Fibroblast of peridontal ligament (primary cell): ENCODE measurements around the gene HDAC4.

ENCODE experiments used
- DNase-seq: peaks from one replicate; pipeline ENCODE4 v3.0.0-alpha.2; 2010; ENCODE audit errors: extremely low read depth

Gene HDAC4

GRCh38 chr2:239124152-239124899 lies 276.5 kb downstream of the HDAC4 start:
- no peak for DNase-seq

- no peak for DNase-seq
These were observed 278.3 kb downstream of the HDAC4 start for GRCh38 chr2:239122421-239123110.

GRCh38 chr2:239121600-239122012 lies 279.2 kb downstream of the HDAC4 start:
- no peak for DNase-seq

- no peak for DNase-seq
These were observed 280.2 kb downstream of the HDAC4 start for GRCh38 chr2:239120664-239121063.

- no peak for DNase-seq
These were observed 281.3 kb downstream of the HDAC4 start for GRCh38 chr2:239119346-239120126.

- DNase-seq, result no peak
These were observed 282.1 kb downstream of the HDAC4 start for GRCh38 chr2:239118675-239119211.

- no peak for DNase-seq
These were observed 282.6 kb downstream of the HDAC4 start for GRCh38 chr2:239118264-239118663.

GRCh38 chr2:239117831-239118230 lies 283.0 kb downstream of the HDAC4 start:
- DNase-seq, result no peak

GRCh38 chr2:239116456-239117246 lies 284.2 kb downstream of the HDAC4 start:
- no peak for DNase-seq

GRCh38 chr2:239115616-239116015 lies 285.2 kb downstream of the HDAC4 start:
- no peak for DNase-seq

GRCh38 chr2:239114616-239115265 lies 286.1 kb downstream of the HDAC4 start:
- DNase-seq, result no peak

- peak; percentile 20 for DNase-seq
These were observed 286.7 kb downstream of the HDAC4 start for GRCh38 chr2:239114119-239114581.

GRCh38 chr2:239113615-239114014 lies 287.2 kb downstream of the HDAC4 start:
- DNase-seq, result no peak

GRCh38 chr2:239113171-239113570 lies 287.6 kb downstream of the HDAC4 start:
- DNase-seq, result peak; percentile 27

GRCh38 chr2:239112127-239112774 lies 288.6 kb downstream of the HDAC4 start:
- no peak for DNase-seq

- DNase-seq, result no peak
These were observed 289.3 kb downstream of the HDAC4 start for GRCh38 chr2:239111401-239112100.

- DNase-seq, result no peak
These were observed 290.2 kb downstream of the HDAC4 start for GRCh38 chr2:239110595-239111048.

- DNase-seq, result no peak
These were observed 290.8 kb downstream of the HDAC4 start for GRCh38 chr2:239109928-239110545.
